Gastrocnemius medialis (tissue), 4 donors: Measurements from ENCODE around the gene HERC4.

Experiments used
- POLR2A ChIP-seq, 2 donors: fragments of 450-650 bp; IDR thresholded peaks; one replicate each; pipeline ENCODE4 v1.6.1; 2017; ENCODE audit warnings: antibody characterized with exemption in 2 of 2, mild to moderate bottlenecking in 2 of 2, moderate library complexity in 2 of 2
- TF ChIP-seq, protein P1 (sequence below), 5 experiments: fragments of 450-650 bp in 3 of 5; fragments of 200-600 bp in 2 of 5; sonication (generic) in 2 of 5; IDR thresholded peaks in 4 of 5; conservative IDR thresholded peaks in 1 of 5; 1 replicate in 4 of 5; 2 replicates in 1 of 5; pipeline ENCODE4 v1.5.1; 2016 to 2019; ENCODE audit warnings: antibody characterized with exemption in 5 of 5, mild to moderate bottlenecking in 3 of 5, moderate library complexity in 3 of 5

DNA sequence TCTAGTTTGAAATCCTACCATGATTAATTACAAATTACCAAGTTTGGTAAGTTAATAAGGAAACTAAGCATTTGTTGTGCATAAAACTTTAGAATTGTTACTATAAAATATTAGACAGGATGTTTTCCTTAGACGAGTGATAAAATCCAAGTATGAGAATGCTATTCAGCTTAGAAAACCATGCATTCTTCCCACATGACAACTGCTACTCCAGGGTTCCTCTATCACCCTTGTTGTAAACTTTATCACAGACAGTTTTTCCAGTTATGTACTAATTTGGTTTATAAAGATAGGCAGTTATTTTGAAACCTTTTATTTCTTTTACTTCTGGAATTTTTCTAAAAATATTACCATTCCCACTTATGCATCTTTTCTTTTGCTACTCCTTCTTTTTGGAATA lies 138.7 kb downstream of the HERC4 start:
- TF ChIP-seq, protein P1, sequence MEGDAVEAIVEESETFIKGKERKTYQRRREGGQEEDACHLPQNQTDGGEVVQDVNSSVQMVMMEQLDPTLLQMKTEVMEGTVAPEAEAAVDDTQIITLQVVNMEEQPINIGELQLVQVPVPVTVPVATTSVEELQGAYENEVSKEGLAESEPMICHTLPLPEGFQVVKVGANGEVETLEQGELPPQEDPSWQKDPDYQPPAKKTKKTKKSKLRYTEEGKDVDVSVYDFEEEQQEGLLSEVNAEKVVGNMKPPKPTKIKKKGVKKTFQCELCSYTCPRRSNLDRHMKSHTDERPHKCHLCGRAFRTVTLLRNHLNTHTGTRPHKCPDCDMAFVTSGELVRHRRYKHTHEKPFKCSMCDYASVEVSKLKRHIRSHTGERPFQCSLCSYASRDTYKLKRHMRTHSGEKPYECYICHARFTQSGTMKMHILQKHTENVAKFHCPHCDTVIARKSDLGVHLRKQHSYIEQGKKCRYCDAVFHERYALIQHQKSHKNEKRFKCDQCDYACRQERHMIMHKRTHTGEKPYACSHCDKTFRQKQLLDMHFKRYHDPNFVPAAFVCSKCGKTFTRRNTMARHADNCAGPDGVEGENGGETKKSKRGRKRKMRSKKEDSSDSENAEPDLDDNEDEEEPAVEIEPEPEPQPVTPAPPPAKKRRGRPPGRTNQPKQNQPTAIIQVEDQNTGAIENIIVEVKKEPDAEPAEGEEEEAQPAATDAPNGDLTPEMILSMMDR (IDR thresholded peaks at IDR 0.05 in 4 of 5, conservative IDR thresholded peaks at IDR 0.05 in 1 of 5), result no peak
- TF ChIP-seq POLR2A (IDR thresholded peaks at IDR 0.05), result no peak
